ENCODE data around the gene TTC17. TPM values are rescaled to one million over a fixed set of nuclear protein-coding genes. Genes with fewer than 3 reads are reported as not detected.

TTC17 gene
- polyA plus RNA-seq, 3 donors = 34.7 to 82.5 (median 40.8) TPM

- 67% methylated on average over 1 of the region's 1 CpG for WGBS (ENCODE audit: insufficient coverage)
- Mint-ChIP-seq H3K27me3 (ENCODE audit: low read depth in 3 of 3) (peaks cover 0 to 2% (median 0%) of the 10 kb centered on the region in 3 donors), H3K27ac (peak overlapping the region in 1 of 7 donors; percentile 35), H3K4me3 (no peak overlapping the region), H3K4me1 (no peaks in the 10 kb centered on the region), H3K9me3 (no peaks in the 10 kb centered on the region), H3K36me3 (peaks cover 40 to 50% of the 10 kb centered on the region in 2 donors)
- Histone ChIP-seq H3K27me3 (ENCODE audit: control insufficient read depth in 2 of 2, insufficient read depth in 2 of 2, low read length in 2 of 2) (no peaks in the 10 kb centered on the region), H3K4me2 (replicated peaks; ENCODE audit: extremely low read depth, low read length, poor library complexity, severe bottlenecking) (no peak overlapping the region), H3K4me1 (ENCODE audit: control insufficient read depth in 1 of 2, insufficient read depth in 2 of 2, low read length in 2 of 2) (no peaks in the 10 kb centered on the region), H4K20me1 (ENCODE audit: insufficient read depth, low read length) (peaks cover 29% of the 10 kb centered on the region), H2AFZ (ENCODE audit: insufficient read depth, low read depth, low read length, poor library complexity, severe bottlenecking) (no peak overlapping the region), H3K79me2 (ENCODE audit: insufficient read depth, low read length) (peaks cover 8% of the 10 kb centered on the region), H3K36me3 (replicated peaks in 1 of 2; ENCODE audit: control insufficient read depth in 1 of 2, insufficient read depth in 2 of 2, low read length in 2 of 2) (peaks cover 33 to 88% of the 10 kb centered on the region in 2 donors), H3K9me3 (replicated peaks in 1 of 2; ENCODE audit: control insufficient read depth in 1 of 2, insufficient read depth in 1 of 2, low read length in 2 of 2) (no peaks in the 10 kb centered on the region), H3K27ac (ENCODE audit: low read depth in 1 of 2, low read length in 2 of 2) (no peak overlapping the region), H3K9ac (ENCODE audit: insufficient read depth, low read length, poor library complexity, severe bottlenecking) (no peak overlapping the region), H3K4me3 (replicated peaks in 1 of 3; ENCODE audit: low read depth in 2 of 3, low read length in 3 of 3) (no peak overlapping the region)
- intact Hi-C loops (cut with micrococcal nuclease) = no loop called here
- no peak for DNase-seq
- TF ChIP-seq CTCF (IDR thresholded peaks at IDR 0.05) = no peak
Measured at GRCh38 chr11:43382614-43383013, 23.9 kb downstream of the TTC17 start.

GRCh38 chr11:43384393-43384792 is 25.7 kb downstream of the TTC17 start:
- H3K27me3 Mint-ChIP-seq (ENCODE audit: low read depth in 3 of 3) = peaks cover 0 to 2% (median 0%) of the 10 kb centered on the region in 3 donors
- H3K9ac ChIP-seq (ENCODE audit: insufficient read depth, low read length, poor library complexity, severe bottlenecking) = no peak overlapping the region
- H3K4me3 ChIP-seq (replicated peaks in 1 of 3; ENCODE audit: low read depth in 2 of 3, low read length in 3 of 3) = no peak overlapping the region
- peaks cover 14% of the 10 kb centered on the region for H4K20me1 ChIP-seq (ENCODE audit: insufficient read depth, low read length)
- H3K9me3 ChIP-seq (replicated peaks in 1 of 2; ENCODE audit: control insufficient read depth in 1 of 2, insufficient read depth in 1 of 2, low read length in 2 of 2) = no peaks in the 10 kb centered on the region
- H3K27me3 ChIP-seq (ENCODE audit: control insufficient read depth in 2 of 2, insufficient read depth in 2 of 2, low read length in 2 of 2) = no peaks in the 10 kb centered on the region
- H3K4me1 ChIP-seq (ENCODE audit: control insufficient read depth in 1 of 2, insufficient read depth in 2 of 2, low read length in 2 of 2) = no peaks in the 10 kb centered on the region
- H2AFZ ChIP-seq (ENCODE audit: insufficient read depth, low read depth, low read length, poor library complexity, severe bottlenecking) = no peak overlapping the region
- no peaks in the 10 kb centered on the region for H3K9me3 Mint-ChIP-seq
- H3K4me2 ChIP-seq (replicated peaks; ENCODE audit: extremely low read depth, low read length, poor library complexity, severe bottlenecking) = no peak overlapping the region
- no peak for DNase-seq
- intact Hi-C loops (cut with micrococcal nuclease) = no loop called here
- H3K27ac ChIP-seq (ENCODE audit: low read depth in 1 of 2, low read length in 2 of 2) = no peak overlapping the region
- H3K4me1 Mint-ChIP-seq = no peaks in the 10 kb centered on the region
- H3K36me3 Mint-ChIP-seq = peaks cover 41 to 54% of the 10 kb centered on the region in 2 donors
- H3K4me3 Mint-ChIP-seq = no peak overlapping the region
- peaks cover 34 to 85% of the 10 kb centered on the region in 2 donors for H3K36me3 ChIP-seq (replicated peaks in 1 of 2; ENCODE audit: control insufficient read depth in 1 of 2, insufficient read depth in 2 of 2, low read length in 2 of 2)
- H3K79me2 ChIP-seq (ENCODE audit: insufficient read depth, low read length) = no peaks in the 10 kb centered on the region
- no peak overlapping the region for H3K27ac Mint-ChIP-seq
- no peak for TF ChIP-seq CTCF (IDR thresholded peaks at IDR 0.05)
- WGBS (ENCODE audit: insufficient coverage) = 97% methylated on average over 5 of the region's 5 CpGs

All from CD14-positive monocyte (primary cell).